Neutrophil (primary cell): Measurements from ENCODE around the gene CCNB1.
"Not testable (repeated sequence)": the region's sequence is repeated elsewhere in the genome, so short reads cannot be mapped to it uniquely, and the experiment has no call there.

Source experiments
- H3K27ac ChIP-seq: fragments of 200-600 bp; sonication (generic); 2 replicates; pipeline ENCODE4 v1.5.1; 2016; ENCODE audit warnings: mild to moderate bottlenecking, moderate library complexity
- H3K27me3 ChIP-seq: fragments of 200-600 bp; sonication (generic); 2 replicates; pipeline ENCODE4 v1.6.0; 2016; ENCODE audit warnings: mild to moderate bottlenecking
- H3K36me3 ChIP-seq: fragments of 200-600 bp; sonication (generic); 2 replicates; pipeline ENCODE4 v1.5.1; 2017
- H3K4me1 ChIP-seq, 2 experiments: fragments of 200-600 bp in 1 of 2; sonication (generic) in 1 of 2; 1 replicate in 1 of 2; 2 replicates in 1 of 2; pipeline versions ENCODE4 v1.5.1 to v1.6.1; 2013 to 2016; ENCODE audit warnings: low read depth in 1 of 2, low read length in 1 of 2, mild to moderate bottlenecking in 1 of 2, moderate library complexity in 1 of 2; ENCODE audit not compliant: control insufficient read depth in 1 of 2, insufficient read depth in 1 of 2
- H3K4me3 ChIP-seq, 2 experiments: fragments of 200-600 bp in 1 of 2; sonication (generic) in 1 of 2; 1 replicate in 1 of 2; 2 replicates in 1 of 2; pipeline ENCODE4 v1.5.1; 2013 to 2016; ENCODE audit warnings: low read depth in 1 of 2, low read length in 1 of 2, mild to moderate bottlenecking in 1 of 2, moderate library complexity in 1 of 2
- H3K9me3 ChIP-seq: fragments of 200-600 bp; sonication (generic); 2 replicates; pipeline ENCODE4 v1.5.1; 2016
- CTCF ChIP-seq: fragments of 200-600 bp; sonication (generic); IDR thresholded peaks from 2 replicates; pipeline ENCODE4 v1.5.1; 2016; ENCODE audit warnings: antibody characterized with exemption

Gene CCNB1

GRCh38 chr5:69136293-69136692, 30.7 kb upstream of the CCNB1 start:
- H3K9me3 ChIP-seq, result no peaks in the 10 kb centered on the region
- H3K27me3 ChIP-seq, result no peaks in the 10 kb centered on the region
- no peaks in the 10 kb centered on the region for H3K36me3 ChIP-seq
- no peaks in the 10 kb centered on the region for H3K4me1 ChIP-seq
- TF ChIP-seq CTCF, result no peak
- H3K4me3 ChIP-seq, result no peak overlapping the region
- no peak overlapping the region for H3K27ac ChIP-seq

- not testable (repeated sequence) for H3K36me3 ChIP-seq, H3K9me3 ChIP-seq, H3K4me3 ChIP-seq, H3K27me3 ChIP-seq, H3K27ac ChIP-seq, H3K4me1 ChIP-seq
Observed at GRCh38 chr5:69137208-69137607, 29.7 kb upstream of the CCNB1 start.

- Histone ChIP-seq H3K9me3 (no peaks in the 10 kb centered on the region), H3K27ac (no peak overlapping the region), H3K4me3 (no peak overlapping the region), H3K27me3 (no peaks in the 10 kb centered on the region), H3K4me1 (no peaks in the 10 kb centered on the region), H3K36me3 (no peaks in the 10 kb centered on the region)
- TF ChIP-seq CTCF, result no peak
Observed at GRCh38 chr5:69137807-69138206, 29.1 kb upstream of the CCNB1 start.

GRCh38 chr5:69138766-69139165, 28.2 kb upstream of the CCNB1 start:
- no peak for TF ChIP-seq CTCF
- Histone ChIP-seq H3K27ac (no peak overlapping the region), H3K27me3 (no peaks in the 10 kb centered on the region), H3K4me3 (no peak overlapping the region), H3K9me3 (no peaks in the 10 kb centered on the region), H3K4me1 (no peaks in the 10 kb centered on the region), H3K36me3 (no peaks in the 10 kb centered on the region)

- not testable (repeated sequence) for H3K4me1 ChIP-seq, H3K27ac ChIP-seq, H3K27me3 ChIP-seq, H3K36me3 ChIP-seq, H3K9me3 ChIP-seq, H3K4me3 ChIP-seq
Observed at GRCh38 chr5:69140239-69140638, 26.7 kb upstream of the CCNB1 start.

- Histone ChIP-seq H3K27me3 (no peaks in the 10 kb centered on the region), H3K27ac (no peak overlapping the region), H3K4me1 (no peaks in the 10 kb centered on the region), H3K9me3 (no peaks in the 10 kb centered on the region), H3K36me3 (no peaks in the 10 kb centered on the region), H3K4me3 (no peak overlapping the region)
- TF ChIP-seq CTCF, result no peak
Observed at GRCh38 chr5:69140827-69141226, 26.1 kb upstream of the CCNB1 start.

- not testable (repeated sequence) for H3K27me3 ChIP-seq, H3K9me3 ChIP-seq, H3K4me3 ChIP-seq, H3K36me3 ChIP-seq, H3K4me1 ChIP-seq, H3K27ac ChIP-seq
Observed at GRCh38 chr5:69148576-69148975, 18.4 kb upstream of the CCNB1 start.
